ENCODE results near the gene CFAP90. TPM values are rescaled to one million over a fixed set of nuclear protein-coding genes. Genes with fewer than 3 reads are reported as not detected.

CFAP90 gene
- 0.22 TPM in 1 of 2 replicates, not detected in the other for total RNA-seq (ENCODE audit: low replicate concordance)

- Mint-ChIP-seq H3K27me3 (ENCODE audit: insufficient read depth, low read depth) (peaks cover 7% of the 10 kb centered on the region), H3K4me3 (peak within 1 kb of the TSS; percentile 92), H3K36me3 (peaks cover 3% of the 10 kb centered on the region), H3K9me3 (peaks cover 2% of the 10 kb centered on the region), H3K4me1 (peaks cover 15% of the 10 kb centered on the region), H3K27ac (peak within 1 kb of the TSS; percentile 83)
- DNase-seq (ENCODE audit: low spot score) = peak; percentile 95
- Histone ChIP-seq H3K27ac (peak within 1 kb of the TSS; percentile 83), H3K79me2 (ENCODE audit: low read depth) (no peaks in the 10 kb centered on the region), H3F3A (ENCODE audit: low read depth) (peaks cover 19% of the 10 kb centered on the region), H3K4me2 (peak within 1 kb of the TSS; percentile 84), H3K4me3 (peak within 1 kb of the TSS; percentile 76), H3K9me3 (ENCODE audit: low read depth) (no peaks in the 10 kb centered on the region), H3K9ac (no peak within 1 kb of the TSS), H3K4me1 (peaks cover 6% of the 10 kb centered on the region), H3K27me3 (peaks cover 22% of the 10 kb centered on the region), H3K36me3 (no peaks in the 10 kb centered on the region), H4K20me1 (ENCODE audit: low read depth) (no peaks in the 10 kb centered on the region), H2AFZ (replicated peaks) (peak within 1 kb of the TSS; percentile 96)
- TF ChIP-seq EZH2 (IDR thresholded peaks at IDR 0.05) (no peak), CTCF (IDR thresholded peaks at IDR 0.05) (peak; percentile 55), EZH2phosphoT487 (IDR thresholded peaks at IDR 0.05) (peak; percentile 18)
Measured at GRCh38 chr5:7850395-7851239, at the start of gene CFAP90. TSS of gene CFAP90 (minus strand) at chr5:7851133. CDS start at chr5:7851021, 112 bp downstream.

- Histone ChIP-seq H3F3A (ENCODE audit: low read depth) (no peaks in the 10 kb centered on the region), H3K9ac (no peak overlapping the region), H3K9me3 (ENCODE audit: low read depth) (no peaks in the 10 kb centered on the region), H3K27me3 (no peaks in the 10 kb centered on the region), H3K4me1 (no peaks in the 10 kb centered on the region), H3K27ac (no peak overlapping the region), H3K79me2 (ENCODE audit: low read depth) (no peaks in the 10 kb centered on the region), H3K4me2 (no peak overlapping the region), H4K20me1 (ENCODE audit: low read depth) (no peaks in the 10 kb centered on the region), H3K36me3 (peaks cover 37% of the 10 kb centered on the region), H2AFZ (replicated peaks) (no peak overlapping the region), H3K4me3 (no peak overlapping the region)
- Mint-ChIP-seq H3K27me3 (ENCODE audit: insufficient read depth, low read depth) (no peaks in the 10 kb centered on the region), H3K36me3 (peaks cover 36% of the 10 kb centered on the region), H3K27ac (no peak overlapping the region), H3K4me3 (no peak overlapping the region), H3K9me3 (no peaks in the 10 kb centered on the region), H3K4me1 (peaks cover 2% of the 10 kb centered on the region)
- DNase-seq (ENCODE audit: low spot score) = peak; percentile 42
- TF ChIP-seq EZH2phosphoT487 (IDR thresholded peaks at IDR 0.05) (no peak), EZH2 (IDR thresholded peaks at IDR 0.05) (no peak), CTCF (IDR thresholded peaks at IDR 0.05) (peak; percentile 64)
Measured at GRCh38 chr5:7897014-7897600, 46.2 kb upstream of the CFAP90 start.

- Mint-ChIP-seq H3K27ac (no peak overlapping the region), H3K36me3 (peaks cover 38% of the 10 kb centered on the region), H3K4me1 (peaks cover 2% of the 10 kb centered on the region), H3K4me3 (no peak overlapping the region), H3K27me3 (ENCODE audit: insufficient read depth, low read depth) (no peaks in the 10 kb centered on the region), H3K9me3 (no peaks in the 10 kb centered on the region)
- peaks cover 26% of the 10 kb centered on the region for H3K36me3 ChIP-seq
- DNase-seq (ENCODE audit: low spot score) = no peak
- H4K20me1 ChIP-seq (ENCODE audit: low read depth) = no peaks in the 10 kb centered on the region
- no peak overlapping the region for H3K4me3 ChIP-seq
- H3K9ac ChIP-seq = no peak overlapping the region
- no peaks in the 10 kb centered on the region for H3K27me3 ChIP-seq
- no peak overlapping the region for H3K4me2 ChIP-seq
- no peaks in the 10 kb centered on the region for H3F3A ChIP-seq (ENCODE audit: low read depth)
- no peaks in the 10 kb centered on the region for H3K9me3 ChIP-seq (ENCODE audit: low read depth)
- H3K4me1 ChIP-seq = no peaks in the 10 kb centered on the region
- H3K27ac ChIP-seq = no peak overlapping the region
- H2AFZ ChIP-seq (replicated peaks) = no peak overlapping the region
- H3K79me2 ChIP-seq (ENCODE audit: low read depth) = no peaks in the 10 kb centered on the region
- TF ChIP-seq EZH2 (IDR thresholded peaks at IDR 0.05) = no peak
- no peak for TF ChIP-seq EZH2phosphoT487 (IDR thresholded peaks at IDR 0.05)
- TF ChIP-seq CTCF (IDR thresholded peaks at IDR 0.05) = no peak
Measured at GRCh38 chr5:7894860-7895259, 43.9 kb upstream of the CFAP90 start.

Data from neural progenitor cell (in vitro differentiated cells).